Keratinocyte (primary cell): ENCODE results near the gene PNLIP. TPM values are rescaled to one million over a fixed set of nuclear protein-coding genes. Genes with fewer than 3 reads are reported as not detected.

Experiments used
- DNase-seq: peaks from one replicate; pipeline ENCODE4 v3.0.0-alpha.2; 2011; ENCODE audit warnings: low read depth, missing footprints, low spot score
- FAIRE-seq: peaks from 2 replicates; lab custom pipeline; 2011; peaks lifted over from hg19 to GRCh38; lab: Jason Lieb, UNC
- H2AFZ ChIP-seq: 2 replicates; pipeline ENCODE4 v1.6.0; 2012; ENCODE audit warnings: low read length, control low read depth, inconsistent platforms; ENCODE audit not compliant: control insufficient read depth
- H3K27ac ChIP-seq: 2 replicates; pipeline ENCODE4 v1.5.1; 2011; ENCODE audit warnings: low read length; ENCODE audit not compliant: control insufficient read depth, insufficient read depth
- H3K27me3 ChIP-seq: 3 replicates; pipeline ENCODE4 v1.6.0; 2011; ENCODE audit warnings: low read length; ENCODE audit not compliant: control insufficient read depth, insufficient read depth; ENCODE audit errors: extremely low read depth
- H3K36me3 ChIP-seq, 2 experiments: 2 replicates in 1 of 2; 3 replicates in 1 of 2; pipeline ENCODE4 v1.5.1; 2011; ENCODE audit warnings: low read length in 2 of 2, mild to moderate bottlenecking in 1 of 2; ENCODE audit not compliant: control insufficient read depth in 2 of 2, insufficient read depth in 2 of 2; ENCODE audit errors: extremely low read depth in 1 of 2
- H3K4me1 ChIP-seq: 3 replicates; pipeline ENCODE4 v1.5.1; 2011; ENCODE audit warnings: low read length; ENCODE audit not compliant: control insufficient read depth, insufficient read depth; ENCODE audit errors: extremely low read depth
- H3K4me2 ChIP-seq: 3 replicates; pipeline ENCODE4 v1.6.0; 2011; ENCODE audit warnings: low read depth, low read length; ENCODE audit not compliant: control insufficient read depth, insufficient read depth; ENCODE audit errors: extremely low read depth
- H3K4me3 ChIP-seq, 3 experiments: fragments of 200-600 bp in 1 of 3; sonication (generic) in 1 of 3; 2 replicates in 2 of 3; 3 replicates in 1 of 3; pipeline ENCODE4 v1.5.1; 2011 to 2016; ENCODE audit warnings: low read length in 3 of 3, mild to moderate bottlenecking in 3 of 3, control low read depth in 2 of 3, inconsistent platforms in 1 of 3, low read depth in 1 of 3, mixed read lengths in 1 of 3, mixed run types in 1 of 3, moderate library complexity in 1 of 3; ENCODE audit not compliant: control insufficient read depth in 2 of 3, insufficient read depth in 2 of 3; ENCODE audit errors: extremely low read depth in 1 of 3
- H3K79me2 ChIP-seq: 2 replicates; pipeline ENCODE4 v1.6.0; 2012; ENCODE audit warnings: low read length; ENCODE audit not compliant: control insufficient read depth, insufficient read depth
- H3K9ac ChIP-seq: 3 replicates; pipeline ENCODE4 v1.6.0; 2011; ENCODE audit warnings: low read length; ENCODE audit not compliant: control insufficient read depth, insufficient read depth; ENCODE audit errors: extremely low read depth
- H3K9me1 ChIP-seq: 3 replicates; pipeline ENCODE4 v1.6.0; 2011; ENCODE audit warnings: low read length; ENCODE audit not compliant: control insufficient read depth, insufficient read depth; ENCODE audit errors: extremely low read depth
- H3K9me3 ChIP-seq: 2 replicates; pipeline ENCODE4 v1.5.1; 2012; ENCODE audit warnings: low read depth, low read length; ENCODE audit not compliant: control insufficient read depth
- H4K20me1 ChIP-seq: 3 replicates; pipeline ENCODE4 v1.6.0; 2011; ENCODE audit warnings: low read length; ENCODE audit not compliant: control insufficient read depth, insufficient read depth; ENCODE audit errors: extremely low read depth
- CTCF ChIP-seq, 3 experiments: IDR thresholded peaks in 1 of 3; conservative IDR thresholded peaks in 1 of 3; optimal IDR thresholded peaks in 1 of 3; 2 replicates in 2 of 3; 3 replicates in 1 of 3; pipeline versions ENCODE3 to v1.5.1; 2011; ENCODE audit warnings: low read length in 3 of 3, mild to moderate bottlenecking in 3 of 3, moderate library complexity in 2 of 3, control low read depth in 1 of 3, inconsistent platforms in 1 of 3; ENCODE audit not compliant: insufficient read depth in 2 of 3; ENCODE audit errors: extremely low read depth in 1 of 3
- EZH2 ChIP-seq: IDR thresholded peaks from one replicate; pipeline ENCODE4 v1.6.1; 2012; ENCODE audit warnings: inconsistent platforms, mild to moderate bottlenecking, low read length, moderate library complexity
- dilution Hi-C: fragments of 300-500 bp; cut with MboI; formaldehyde crosslinking; loops from one replicate; pipeline ENCODE4 v1.7.0; 2020; ENCODE audit warnings: low sequenced_read_pairs; ENCODE audit not compliant: extremely low pct_ligation_motif_present
- polyA plus RNA-seq, 5 experiments: library from polyadenylated mRNA; depleted of rRNA in 3 of 5; stranded (reverse) in 3 of 5; stranded (forward) in 1 of 5; unstranded in 1 of 5; fragments of >200 nt; gene quantifications; 1 replicate in 1 of 5; 2 replicates in 3 of 5; 3 replicates in 1 of 5; pipeline versions ENCODE4 v1.2.1 to v1.2.3, GENCODE V29; 2011 to 2012; ENCODE audit warnings: missing spikeins in 2 of 5, low read depth in 1 of 5, low replicate concordance in 1 of 5

Gene PNLIP
- polyA plus RNA-seq, 1 donor (not counting 4 experiments of a cell fraction or from before 2014, with no cell fraction given), result not detected

GRCh38 chr10:116612107-116612769, 66.5 kb downstream of the PNLIP start:
- no peak overlapping the region for H3K27ac ChIP-seq
- dilution Hi-C loops, result no loop called here
- H3K9ac ChIP-seq, result no peak overlapping the region
- no peak overlapping the region for H3K4me3 ChIP-seq
- no peak for FAIRE-seq
- H4K20me1 ChIP-seq, result no peaks in the 10 kb centered on the region
- no peaks in the 10 kb centered on the region for H3K4me1 ChIP-seq
- no peaks in the 10 kb centered on the region for H3K36me3 ChIP-seq
- no peaks in the 10 kb centered on the region for H3K9me1 ChIP-seq
- H3K79me2 ChIP-seq, result no peaks in the 10 kb centered on the region
- no peak for TF ChIP-seq CTCF (optimal IDR thresholded peaks at IDR 0.05 in 1 of 3, IDR thresholded peaks at IDR 0.05 in 1 of 3, conservative IDR thresholded peaks at IDR 0.05 in 1 of 3; ENCODE audit: extremely low read depth in 1 of 3, insufficient read depth in 2 of 3, low read length in 3 of 3)
- TF ChIP-seq EZH2, result no peak
- H2AFZ ChIP-seq, result no peak overlapping the region
- no peak overlapping the region for H3K4me2 ChIP-seq
- no peaks in the 10 kb centered on the region for H3K9me3 ChIP-seq
- no peak for DNase-seq
- peaks cover 6% of the 10 kb centered on the region for H3K27me3 ChIP-seq

- Histone ChIP-seq H3K9me3 (no peaks in the 10 kb centered on the region), H3K27ac (no peak overlapping the region), H3K36me3 (no peaks in the 10 kb centered on the region), H3K79me2 (no peaks in the 10 kb centered on the region), H3K9me1 (no peaks in the 10 kb centered on the region), H3K9ac (no peak overlapping the region), H2AFZ (no peak overlapping the region), H3K4me2 (no peak overlapping the region), H3K27me3 (peaks cover 6% of the 10 kb centered on the region), H3K4me3 (no peak overlapping the region), H4K20me1 (no peaks in the 10 kb centered on the region), H3K4me1 (no peaks in the 10 kb centered on the region)
- dilution Hi-C loops, result no loop called here
- no peak for DNase-seq
- TF ChIP-seq CTCF (optimal IDR thresholded peaks at IDR 0.05 in 1 of 3, IDR thresholded peaks at IDR 0.05 in 1 of 3, conservative IDR thresholded peaks at IDR 0.05 in 1 of 3; ENCODE audit: extremely low read depth in 1 of 3, insufficient read depth in 2 of 3, low read length in 3 of 3), result no peak
- no peak for TF ChIP-seq EZH2
- no peak for FAIRE-seq
Observed at GRCh38 chr10:116613471-116613870, 67.7 kb downstream of the PNLIP start.
